Subcutaneous adipose tissue (tissue), 4 donors: Measurements from ENCODE around the gene TPPP. TPM values are rescaled to one million over a fixed set of nuclear protein-coding genes. Genes with fewer than 3 reads are reported as not detected.

Source experiments
- CTCF ChIP-seq: fragments of 450-650 bp; IDR thresholded peaks from one replicate; pipeline ENCODE4 v1.5.1; 2016; ENCODE audit warnings: low read depth, mild to moderate bottlenecking, control low read depth, antibody characterized with exemption, moderate library complexity
- total RNA-seq, 4 donors: library from RNA; depleted of rRNA; stranded (reverse); fragments of >200 nt; gene quantifications; one replicate each; pipeline ENCODE4 v1.1.0, GENCODE V29; 2016

TPPP gene
- total RNA-seq, 4 donors from 2014 or later, result 1.1 to 8.1 (median 2.8) TPM

- TF ChIP-seq CTCF, result no peak
Observed at GRCh38 chr5:668283-668995, 24.7 kb downstream of the TPPP start.

GRCh38 chr5:666816-667498 lies 26.2 kb downstream of the TPPP start:
- no peak for TF ChIP-seq CTCF

- no peak for TF ChIP-seq CTCF
Observed at GRCh38 chr5:665956-666711, 27.0 kb downstream of the TPPP start.

GRCh38 chr5:665541-665955 lies 27.6 kb downstream of the TPPP start:
- TF ChIP-seq CTCF, result no peak

GRCh38 chr5:664994-665360 lies 28.2 kb downstream of the TPPP start:
- no peak for TF ChIP-seq CTCF

- no peak for TF ChIP-seq CTCF
Observed at GRCh38 chr5:664343-664993, 28.7 kb downstream of the TPPP start.
